Right kidney (tissue), 1 donor: ENCODE measurements around the gene TMEM30B.

Experiments used
- DNase-seq: peaks from one replicate; pipeline ENCODE4 v3.0.0-alpha.2; 2016

TMEM30B gene

GRCh38 chr14:61234215-61234916 is 46.8 kb downstream of the TMEM30B start:
- no peak for DNase-seq

DNA sequence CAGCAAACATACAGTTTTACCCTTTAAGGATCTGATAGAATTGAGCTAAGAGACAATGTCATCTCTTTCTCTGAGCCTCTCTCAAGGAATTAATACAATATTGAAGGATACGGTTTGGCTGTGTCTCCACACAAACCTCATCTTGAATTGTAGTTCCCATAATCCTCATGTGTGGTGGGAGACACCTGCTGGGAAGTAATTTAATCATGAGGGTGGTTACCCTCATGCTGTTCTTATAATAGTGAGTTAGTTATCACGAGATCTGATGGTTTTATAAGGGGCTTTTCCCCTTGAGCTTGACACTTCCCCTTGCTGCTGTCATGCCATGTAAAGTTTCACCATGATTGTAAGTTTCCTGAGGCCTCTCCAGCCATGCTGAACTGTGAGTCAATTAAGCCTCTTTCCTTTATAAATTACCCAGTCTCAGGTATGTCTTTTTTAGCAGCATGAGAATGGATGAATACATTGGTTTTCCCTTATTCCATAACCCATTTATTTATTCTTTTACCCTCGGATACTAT is 47.6 kb downstream of the TMEM30B start:
- DNase-seq: no peak

DNA sequence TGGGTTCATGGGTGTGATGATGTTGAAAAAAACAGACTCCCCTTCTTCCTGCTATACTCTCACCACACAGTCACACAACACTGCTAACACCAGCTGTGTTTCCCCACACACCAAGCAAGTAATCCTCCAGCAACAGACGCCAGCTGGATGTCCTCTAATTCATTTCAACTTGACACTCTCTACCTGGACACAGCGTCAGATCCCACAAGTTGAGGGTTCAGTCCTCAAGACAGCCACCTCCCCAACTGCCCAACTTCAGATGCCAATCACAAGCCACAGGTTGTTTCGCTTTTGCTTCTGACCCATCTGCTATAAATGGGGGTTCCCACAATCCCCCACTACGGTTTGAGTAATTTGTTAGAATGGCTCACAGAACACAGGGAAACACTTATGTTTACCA is 49.3 kb downstream of the TMEM30B start:
- no peak for DNase-seq

DNA sequence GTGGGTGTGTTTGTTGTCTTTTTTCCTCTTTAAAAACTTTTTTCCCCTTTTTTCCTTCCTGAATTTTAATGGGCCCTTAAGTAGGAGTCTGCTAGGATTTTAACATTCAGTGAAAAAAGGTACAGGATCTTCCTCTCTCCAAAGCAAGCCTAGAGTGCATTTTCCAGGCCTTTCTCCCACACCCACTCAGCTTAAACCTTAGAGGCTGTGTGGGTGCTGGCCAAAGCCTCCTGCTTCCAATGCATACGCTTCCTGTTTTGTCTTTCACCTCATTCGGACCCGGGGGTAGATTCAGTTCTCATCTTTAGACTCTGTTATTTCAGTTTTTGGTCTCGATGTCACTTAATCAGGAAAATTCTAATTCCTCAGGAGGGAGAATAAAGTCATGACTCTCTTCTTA is 51.2 kb downstream of the TMEM30B start:
- DNase-seq: no peak

GRCh38 chr14:61229475-61229888 is 51.7 kb downstream of the TMEM30B start:
- DNase-seq: no peak

DNA sequence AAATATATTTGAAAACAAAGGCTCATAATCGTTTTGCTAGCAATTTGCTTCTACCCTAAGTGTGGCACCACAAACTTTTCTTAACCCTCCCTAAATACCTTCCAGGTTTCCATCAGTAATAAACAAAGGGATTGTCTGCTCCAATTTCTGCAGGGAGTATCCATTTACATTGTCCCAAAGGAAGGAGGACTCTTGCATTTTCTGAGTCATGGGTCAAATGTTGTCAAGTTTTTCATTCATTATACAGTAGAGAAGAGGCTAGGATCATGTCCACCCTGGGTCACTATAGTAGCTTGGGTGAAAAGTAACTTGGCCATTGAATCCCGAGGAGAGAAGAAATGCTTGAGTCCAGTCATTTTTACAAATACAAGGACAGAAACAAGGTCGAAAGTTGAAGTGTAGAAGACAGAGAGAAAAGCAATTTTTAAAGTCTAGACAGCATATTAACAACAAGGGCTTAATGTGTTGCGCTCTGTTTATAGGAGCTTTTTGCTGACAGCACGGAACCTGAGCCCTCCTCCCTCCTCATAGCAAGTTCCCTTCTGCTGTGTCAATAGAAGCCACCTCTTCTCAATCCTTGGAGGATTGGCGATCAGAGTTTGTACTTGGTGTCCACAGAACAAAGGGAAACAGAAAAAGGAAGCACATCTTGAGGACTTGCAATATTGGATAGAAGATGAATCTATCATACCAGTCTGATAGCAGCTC is 53.1 kb downstream of the TMEM30B start:
- DNase-seq: peak; percentile 20
